Endodermal cell (in vitro differentiated cells): ENCODE results near the gene AOX1. TPM values are rescaled to one million over a fixed set of nuclear protein-coding genes. Genes with fewer than 3 reads are reported as not detected.

ENCODE experiments used
- DNase-seq: peaks from one replicate; pipeline ENCODE4 v3.0.0-alpha.2; 2017
- H3K27ac ChIP-seq: 2 replicates; pipeline ENCODE4 v1.5.1; 2013; ENCODE audit warnings: mild to moderate bottlenecking, low read depth, low read length, moderate library complexity
- H3K27me3 ChIP-seq: 2 replicates; pipeline ENCODE4 v1.6.1; 2013; ENCODE audit warnings: mild to moderate bottlenecking, low read length, moderate library complexity; ENCODE audit not compliant: insufficient read depth, control insufficient read depth, poor library complexity, severe bottlenecking
- H3K36me3 ChIP-seq: 2 replicates; pipeline ENCODE4 v1.7.0; 2013; ENCODE audit warnings: mild to moderate bottlenecking, low read length, moderate library complexity; ENCODE audit not compliant: control insufficient read depth, insufficient read depth
- H3K4me1 ChIP-seq: one replicate; pipeline ENCODE4 v1.7.0; 2013; ENCODE audit warnings: low read length; ENCODE audit not compliant: control insufficient read depth, insufficient read depth
- H3K4me3 ChIP-seq: 2 replicates; pipeline ENCODE4 v1.5.1; 2013; ENCODE audit warnings: mild to moderate bottlenecking, low read length, moderate library complexity
- H3K9ac ChIP-seq: 2 replicates; pipeline ENCODE4 v1.6.1; 2013; ENCODE audit warnings: mild to moderate bottlenecking, low read length, moderate library complexity; ENCODE audit not compliant: poor library complexity, severe bottlenecking; ENCODE audit errors: extremely low read depth
- H3K9me3 ChIP-seq: 2 replicates; pipeline ENCODE4 v1.6.1; 2013; ENCODE audit warnings: mild to moderate bottlenecking, low read length, moderate library complexity; ENCODE audit not compliant: control insufficient read depth
- H3K27ac Mint-ChIP-seq: 2 replicates; pipeline ENCODE4 v1.8.0; 2020; ENCODE audit warnings: mixed read lengths
- H3K27me3 Mint-ChIP-seq: 2 replicates; pipeline ENCODE4 v1.8.0; 2021; ENCODE audit warnings: mild to moderate bottlenecking, mixed read lengths; ENCODE audit not compliant: insufficient read depth
- H3K36me3 Mint-ChIP-seq: 2 replicates; pipeline ENCODE4 v1.8.0; 2020; ENCODE audit warnings: low read depth, mixed read lengths
- H3K4me1 Mint-ChIP-seq: 2 replicates; pipeline ENCODE4 v1.8.0; 2020; ENCODE audit warnings: mixed read lengths
- H3K4me3 Mint-ChIP-seq: 2 replicates; pipeline ENCODE4 v1.8.0; 2020; ENCODE audit warnings: mild to moderate bottlenecking, moderate library complexity, mixed read lengths
- H3K9me3 Mint-ChIP-seq: 2 replicates; pipeline ENCODE4 v1.8.0; 2020; ENCODE audit warnings: mild to moderate bottlenecking, mixed read lengths
- CTCF ChIP-seq: fragments of 200-600 bp; sonication (generic); conservative IDR thresholded peaks from 2 replicates; pipeline ENCODE4 v1.5.0; 2021; ENCODE audit warnings: antibody characterized with exemption, mild to moderate bottlenecking
- WGBS, 2 experiments: methylation state at CpG; one replicate each; pipeline versions ENCODE4 v1.1.5 to v1.1.7; 2013; ENCODE audit warnings: missing lambda C conversion rate in 2 of 2, mixed read lengths in 1 of 2; ENCODE audit not compliant: insufficient coverage in 1 of 2, insufficient read length in 1 of 2; 5-methylcytosine and 5-hydroxymethylcytosine counted together
- total RNA-seq, 2 donors: library from RNA; stranded (reverse); fragmentation: NEBNext Ultra II Directional in 1 of 2; extraction: Animal tissue kit (Norgen Biotek cat#: 25700) in 1 of 2; gene quantifications; 2 replicates in 1 of 2; 3 replicates in 1 of 2; pipeline ENCODE4 v1.2.1, GENCODE V29; 2021

The AOX1 gene
- total RNA-seq, 2 donors from 2014 or later = 8.8 to 15.5 TPM

GRCh38 chr2:200637901-200638300 lies 52.1 kb downstream of the AOX1 start:
- WGBS, 2 experiments = 90 to 91% methylated on average over 8 to 9 of the region's 9 CpGs
- no peak overlapping the region for H3K4me3 Mint-ChIP-seq
- no peak overlapping the region for H3K27ac ChIP-seq

DNA sequence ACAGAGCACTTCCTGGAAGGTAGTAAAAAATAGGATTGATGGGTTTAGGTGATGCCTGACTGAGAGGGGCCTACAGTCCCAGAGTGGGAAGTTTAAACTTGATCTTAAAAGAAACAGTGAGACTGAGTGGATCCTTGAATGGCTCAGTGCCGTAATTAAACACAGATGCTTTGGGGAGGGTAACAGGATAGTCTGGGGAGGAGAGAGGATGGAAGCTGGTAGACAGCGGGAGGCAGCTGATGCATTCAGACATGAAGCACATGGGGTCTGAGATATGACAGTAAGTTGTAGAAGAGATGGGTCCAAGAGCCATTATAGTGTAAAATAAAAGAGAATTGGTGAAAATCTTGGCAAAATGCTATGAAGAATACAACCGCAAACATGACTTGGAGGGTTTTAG lies 54.4 kb downstream of the AOX1 start:
- Histone ChIP-seq H3K9ac (no peak overlapping the region), H3K4me1 (no peaks in the 10 kb centered on the region), H3K9me3 (peaks cover 8% of the 10 kb centered on the region), H3K27me3 (no peaks in the 10 kb centered on the region), H3K36me3 (no peaks in the 10 kb centered on the region), H3K27ac (no peak overlapping the region), H3K4me3 (no peak overlapping the region)
- H3K27ac Mint-ChIP-seq = no peak overlapping the region
- no peak overlapping the region for H3K4me3 Mint-ChIP-seq
- peaks cover 22% of the 10 kb centered on the region for H3K4me1 Mint-ChIP-seq
- DNase-seq = no peak
- peaks cover 20% of the 10 kb centered on the region for H3K36me3 Mint-ChIP-seq
- H3K27me3 Mint-ChIP-seq = peaks cover 3% of the 10 kb centered on the region
- peaks cover 18% of the 10 kb centered on the region for H3K9me3 Mint-ChIP-seq
- no peak for TF ChIP-seq CTCF
- 94 to 98% methylated on average over 3 of the region's 3 CpGs for WGBS, 2 experiments

More at GRCh38 chr2:200637901-200638300, 52.1 kb downstream of the AOX1 start:
- Mint-ChIP-seq H3K27me3 (peaks cover 10% of the 10 kb centered on the region), H3K4me1 (peaks cover 24% of the 10 kb centered on the region), H3K9me3 (peaks cover 4% of the 10 kb centered on the region), H3K27ac (no peak overlapping the region), H3K36me3 (peaks cover 2% of the 10 kb centered on the region)
- Histone ChIP-seq H3K4me1 (no peaks in the 10 kb centered on the region), H3K27me3 (no peaks in the 10 kb centered on the region), H3K9ac (no peak overlapping the region), H3K4me3 (no peak overlapping the region), H3K9me3 (peaks cover 8% of the 10 kb centered on the region), H3K36me3 (no peaks in the 10 kb centered on the region)
- TF ChIP-seq CTCF = no peak
- DNase-seq = no peak

- H3K36me3 Mint-ChIP-seq = peaks cover 23% of the 10 kb centered on the region
- WGBS, 2 experiments = 93 to 100% methylated on average over 2 to 7 of the region's 7 CpGs
- Histone ChIP-seq H3K9me3 (peaks cover 16% of the 10 kb centered on the region), H3K27me3 (no peaks in the 10 kb centered on the region), H3K27ac (no peak overlapping the region), H3K4me3 (no peak overlapping the region), H3K4me1 (no peaks in the 10 kb centered on the region), H3K36me3 (no peaks in the 10 kb centered on the region), H3K9ac (no peak overlapping the region)
- H3K27ac Mint-ChIP-seq = no peak overlapping the region
- H3K4me3 Mint-ChIP-seq = no peak overlapping the region
- H3K9me3 Mint-ChIP-seq = peaks cover 25% of the 10 kb centered on the region
- no peak for DNase-seq
- peaks cover 3% of the 10 kb centered on the region for H3K27me3 Mint-ChIP-seq
- TF ChIP-seq CTCF = no peak
- peaks cover 15% of the 10 kb centered on the region for H3K4me1 Mint-ChIP-seq
Measured at GRCh38 chr2:200640901-200641300, 55.1 kb downstream of the AOX1 start.
